Trophoblast cell (in vitro differentiated cells and primary cell): ENCODE data around the gene OR52E4.

Experiments
- DNase-seq, 2 donors: peaks; one replicate each; pipeline ENCODE4 v3.0.0-alpha.2; 2016
- H2AFZ ChIP-seq: 2 replicates; pipeline ENCODE4 v1.6.1; 2013; ENCODE audit warnings: low read length, moderate library complexity, mild to moderate bottlenecking; ENCODE audit not compliant: insufficient read depth, poor library complexity
- H2AK5ac ChIP-seq: 2 replicates; pipeline ENCODE4 v1.6.1; 2013; ENCODE audit warnings: mild to moderate bottlenecking, low read length
- H2BK120ac ChIP-seq: 2 replicates; pipeline ENCODE4 v1.6.1; 2013; ENCODE audit warnings: low read length, mild to moderate bottlenecking, moderate library complexity; ENCODE audit not compliant: insufficient read depth, poor library complexity
- H2BK12ac ChIP-seq: 2 replicates; pipeline ENCODE4 v1.6.1; 2013; ENCODE audit warnings: mild to moderate bottlenecking, low read length, moderate library complexity
- H2BK5ac ChIP-seq: 2 replicates; pipeline ENCODE4 v1.6.1; 2013; ENCODE audit warnings: low read length, low read depth, moderate library complexity, mild to moderate bottlenecking; ENCODE audit not compliant: poor library complexity
- H3K14ac ChIP-seq: 2 replicates; pipeline ENCODE4 v1.6.1; 2013; ENCODE audit warnings: mild to moderate bottlenecking, low read length
- H3K18ac ChIP-seq: 2 replicates; pipeline ENCODE4 v1.6.1; 2013; ENCODE audit warnings: mild to moderate bottlenecking, low read length
- H3K23ac ChIP-seq: 2 replicates; pipeline ENCODE4 v1.6.1; 2013; ENCODE audit warnings: low read length
- H3K27ac ChIP-seq: 2 replicates; pipeline ENCODE4 v1.5.1; 2013; ENCODE audit warnings: low read depth, mild to moderate bottlenecking, inconsistent platforms, low read length, moderate library complexity
- H3K27me3 ChIP-seq: 2 replicates; pipeline ENCODE4 v1.6.1; 2013; ENCODE audit warnings: inconsistent platforms, mild to moderate bottlenecking, low read length, moderate library complexity; ENCODE audit not compliant: insufficient read depth
- H3K36me3 ChIP-seq, 2 experiments: 1 replicate in 1 of 2; 2 replicates in 1 of 2; pipeline ENCODE4 v1.6.1; 2013; ENCODE audit warnings: low read length in 2 of 2, mild to moderate bottlenecking in 2 of 2, moderate library complexity in 1 of 2; ENCODE audit not compliant: insufficient read depth in 2 of 2, control insufficient read depth in 1 of 2
- H3K4ac ChIP-seq: 2 replicates; pipeline ENCODE4 v1.6.1; 2013; ENCODE audit warnings: low read depth, mild to moderate bottlenecking, low read length, moderate library complexity
- H3K4me1 ChIP-seq, 2 experiments: 1 replicate in 1 of 2; 2 replicates in 1 of 2; pipeline ENCODE4 v1.6.1; 2013; ENCODE audit warnings: low read length in 2 of 2, mild to moderate bottlenecking in 2 of 2, moderate library complexity in 1 of 2; ENCODE audit not compliant: insufficient read depth in 2 of 2, control insufficient read depth in 1 of 2
- H3K4me2 ChIP-seq: 2 replicates; pipeline ENCODE4 v1.6.1; 2013; ENCODE audit warnings: inconsistent platforms, mild to moderate bottlenecking, low read length, moderate library complexity
- H3K4me3 ChIP-seq: 2 replicates; pipeline ENCODE4 v1.5.1; 2013; ENCODE audit warnings: mild to moderate bottlenecking, low read depth, low read length, inconsistent platforms
- H3K79me1 ChIP-seq: one replicate; pipeline ENCODE4 v1.6.1; 2013; ENCODE audit warnings: low read length
- H3K79me2 ChIP-seq: 2 replicates; pipeline ENCODE4 v1.6.1; 2013; ENCODE audit warnings: low read length, mild to moderate bottlenecking; ENCODE audit not compliant: control insufficient read depth, insufficient read depth, poor library complexity
- H3K9ac ChIP-seq: 2 replicates; pipeline ENCODE4 v1.6.1; 2013; ENCODE audit warnings: mild to moderate bottlenecking, low read length
- H3K9me3 ChIP-seq: 2 replicates; pipeline ENCODE4 v1.6.1; 2013; ENCODE audit warnings: low read depth, mild to moderate bottlenecking, control low read depth, inconsistent platforms, low read length; ENCODE audit not compliant: insufficient read depth
- H4K12ac ChIP-seq: 2 replicates; pipeline ENCODE4 v1.6.1; 2013; ENCODE audit warnings: low read depth, mild to moderate bottlenecking, low read length, moderate library complexity
- H4K8ac ChIP-seq: 2 replicates; pipeline ENCODE4 v1.6.1; 2013; ENCODE audit warnings: low read depth, mild to moderate bottlenecking, low read length, moderate library complexity
- H4K91ac ChIP-seq: one replicate; pipeline ENCODE4 v1.6.1; 2013; ENCODE audit warnings: low read depth, mild to moderate bottlenecking, low read length, moderate library complexity
- WGBS: extraction: QIAGEN DNeasy Blood & Tissue Kit; methylation state at CpG from one replicate; pipeline ENCODE4 v1.1.7; 2013; ENCODE audit warnings: missing lambda C conversion rate; ENCODE audit not compliant: insufficient read length, insufficient coverage; ENCODE audit errors: extremely low coverage; 5-methylcytosine and 5-hydroxymethylcytosine counted together

Gene OR52E4

DNA sequence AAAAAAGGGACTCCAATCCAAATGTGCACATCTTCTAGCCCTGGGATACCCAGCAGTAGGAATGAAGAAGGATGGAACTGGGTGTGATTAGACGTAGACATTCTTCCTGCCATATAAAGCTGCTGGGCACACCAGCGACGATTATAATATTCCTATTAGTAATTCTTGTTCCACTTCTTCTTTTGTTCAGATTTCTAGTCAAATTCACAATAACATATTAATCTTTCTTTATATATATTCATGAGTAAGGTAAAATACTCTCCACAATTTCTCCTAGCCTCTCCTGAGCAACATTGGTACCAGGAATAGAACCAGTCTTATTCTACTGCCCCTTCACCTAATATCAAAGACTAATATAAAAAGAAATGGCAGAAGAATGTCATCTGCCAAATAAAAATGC is 22.8 kb upstream of the OR52E4 start, which contains the start of gene OR52E8:
OR52E8 (minus strand) TSS at position 101 of the 400 bp plus-strand sequence; CDS start at position 101, 0 bp downstream.
- no peaks in the 10 kb centered on the region for H3K9me3 ChIP-seq
- H3K79me2 ChIP-seq = no peaks in the 10 kb centered on the region
- H3K79me1 ChIP-seq = no peaks in the 10 kb centered on the region
- H3K23ac ChIP-seq = no peak within 1 kb of the TSS
- H2BK120ac ChIP-seq = no peak within 1 kb of the TSS
- H3K4me3 ChIP-seq = no peak within 1 kb of the TSS
- H3K9ac ChIP-seq = no peak within 1 kb of the TSS
- H4K91ac ChIP-seq = no peak within 1 kb of the TSS
- no peak within 1 kb of the TSS for H3K27ac ChIP-seq
- no CpG with 5 or more reads among the region's 3 CpGs for WGBS
- no peak within 1 kb of the TSS for H3K18ac ChIP-seq
- no peaks in the 10 kb centered on the region for H3K36me3 ChIP-seq
- no peak within 1 kb of the TSS for H3K14ac ChIP-seq
- no peak within 1 kb of the TSS for H2BK5ac ChIP-seq
- H3K4me2 ChIP-seq = no peak within 1 kb of the TSS
- H2AFZ ChIP-seq = no peak within 1 kb of the TSS
- H2BK12ac ChIP-seq = no peak within 1 kb of the TSS
- H2AK5ac ChIP-seq = no peak within 1 kb of the TSS
- H4K12ac ChIP-seq = no peak within 1 kb of the TSS
- H3K27me3 ChIP-seq = no peaks in the 10 kb centered on the region
- H3K4me1 ChIP-seq = no peaks in the 10 kb centered on the region
- no peak within 1 kb of the TSS for H3K4ac ChIP-seq
- H4K8ac ChIP-seq = no peak within 1 kb of the TSS
- DNase-seq = no peak

DNA sequence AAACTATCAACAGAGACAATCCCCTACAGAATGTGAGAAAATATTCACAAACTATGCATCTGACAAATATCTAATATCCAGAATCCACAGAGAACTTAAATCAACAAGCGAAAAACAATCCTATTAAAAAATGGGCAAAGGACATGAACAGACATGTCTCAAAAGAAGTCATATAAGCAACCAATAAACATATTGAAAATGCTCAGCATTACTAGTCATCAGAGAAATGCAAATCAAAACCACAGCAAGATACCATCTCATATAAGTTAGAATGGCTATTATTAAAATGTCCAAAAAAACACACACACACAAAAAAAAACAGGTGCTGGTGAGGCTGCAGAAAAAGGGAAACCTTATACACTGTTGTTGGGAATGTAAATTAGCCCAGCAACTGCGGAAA is 14.6 kb upstream of the OR52E4 start:
- no peak overlapping the region for H4K8ac ChIP-seq
- no peak overlapping the region for H4K12ac ChIP-seq
- no peak overlapping the region for H2BK12ac ChIP-seq
- no peaks in the 10 kb centered on the region for H3K79me1 ChIP-seq
- no peak overlapping the region for H3K4me3 ChIP-seq
- no peak overlapping the region for H2BK5ac ChIP-seq
- H3K4me1 ChIP-seq = no peaks in the 10 kb centered on the region
- DNase-seq = no peak
- H3K27me3 ChIP-seq = no peaks in the 10 kb centered on the region
- no peak overlapping the region for H3K4ac ChIP-seq
- no CpG with 5 or more reads among the region's 2 CpGs for WGBS
- H2AK5ac ChIP-seq = no peak overlapping the region
- no peak overlapping the region for H3K18ac ChIP-seq
- H3K4me2 ChIP-seq = no peak overlapping the region
- H3K79me2 ChIP-seq = no peaks in the 10 kb centered on the region
- no peak overlapping the region for H3K23ac ChIP-seq
- no peaks in the 10 kb centered on the region for H3K9me3 ChIP-seq
- no peak overlapping the region for H3K14ac ChIP-seq
- H3K9ac ChIP-seq = no peak overlapping the region
- no peaks in the 10 kb centered on the region for H3K36me3 ChIP-seq
- no peak overlapping the region for H2BK120ac ChIP-seq
- H3K27ac ChIP-seq = no peak overlapping the region
- H4K91ac ChIP-seq = no peak overlapping the region
- H2AFZ ChIP-seq = no peak overlapping the region

DNA sequence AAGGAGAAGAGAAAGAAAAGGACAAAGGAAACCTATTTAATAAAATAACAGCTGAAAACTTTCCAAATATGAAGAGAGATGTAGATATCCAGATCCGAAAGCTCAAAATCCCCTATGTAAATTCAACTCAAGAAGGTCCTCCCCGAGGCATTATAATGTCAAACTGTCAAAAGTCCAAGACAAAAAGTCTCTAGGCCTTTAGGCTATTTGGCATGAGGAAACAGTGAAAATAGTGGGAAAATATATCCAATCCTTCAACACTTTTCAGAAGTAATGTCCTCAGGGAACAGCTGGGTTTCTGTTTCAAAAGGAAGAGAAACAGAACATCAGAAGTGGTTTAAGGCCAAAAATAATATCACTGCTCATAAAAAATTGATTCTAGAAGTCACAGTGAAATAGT is 1.9 kb upstream of the OR52E4 start:
- H3K14ac ChIP-seq = no peak overlapping the region
- no peaks in the 10 kb centered on the region for H3K79me2 ChIP-seq
- H4K8ac ChIP-seq = no peak overlapping the region
- no peak overlapping the region for H3K4me3 ChIP-seq
- no peak overlapping the region for H3K27ac ChIP-seq
- no peak overlapping the region for H3K4me2 ChIP-seq
- H3K27me3 ChIP-seq = no peaks in the 10 kb centered on the region
- no peak overlapping the region for H3K9ac ChIP-seq
- no peaks in the 10 kb centered on the region for H3K79me1 ChIP-seq
- no peak overlapping the region for H4K12ac ChIP-seq
- H3K4ac ChIP-seq = no peak overlapping the region
- no peak for DNase-seq
- H2BK12ac ChIP-seq = no peak overlapping the region
- no peaks in the 10 kb centered on the region for H3K36me3 ChIP-seq
- H2BK120ac ChIP-seq = no peak overlapping the region
- no CpG with 5 or more reads among the region's 2 CpGs for WGBS
- H3K23ac ChIP-seq = no peak overlapping the region
- H3K9me3 ChIP-seq = no peaks in the 10 kb centered on the region
- no peak overlapping the region for H4K91ac ChIP-seq
- H2BK5ac ChIP-seq = no peak overlapping the region
- no peak overlapping the region for H2AFZ ChIP-seq
- H2AK5ac ChIP-seq = no peak overlapping the region
- H3K4me1 ChIP-seq = no peaks in the 10 kb centered on the region
- no peak overlapping the region for H3K18ac ChIP-seq

DNA sequence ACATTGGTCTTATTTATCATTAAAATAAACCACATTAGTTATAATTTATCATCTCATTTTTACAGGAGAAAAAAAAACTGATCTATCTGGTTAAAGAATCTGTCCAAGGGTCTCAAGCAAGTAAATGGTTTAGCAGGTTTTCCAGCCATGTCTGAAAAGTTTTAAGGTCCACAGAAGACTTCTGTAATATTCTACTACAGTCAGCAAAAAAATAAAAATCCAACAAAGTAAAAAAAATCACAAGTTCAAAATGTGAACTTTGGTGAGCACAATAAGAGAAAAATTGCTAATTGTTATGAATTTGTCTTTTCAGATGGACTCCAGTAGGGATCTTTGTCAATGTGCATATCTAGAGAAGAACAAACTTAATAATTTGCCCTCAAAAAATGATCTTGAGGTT is 1.3 kb downstream of the OR52E4 start:
- no peak overlapping the region for H4K12ac ChIP-seq
- H4K8ac ChIP-seq = no peak overlapping the region
- DNase-seq = no peak
- no peak overlapping the region for H2BK12ac ChIP-seq
- H3K79me1 ChIP-seq = no peaks in the 10 kb centered on the region
- H3K4me3 ChIP-seq = no peak overlapping the region
- H4K91ac ChIP-seq = no peak overlapping the region
- H3K36me3 ChIP-seq = no peaks in the 10 kb centered on the region
- H3K9ac ChIP-seq = no peak overlapping the region
- H2AK5ac ChIP-seq = no peak overlapping the region
- H3K4me2 ChIP-seq = no peak overlapping the region
- no peaks in the 10 kb centered on the region for H3K9me3 ChIP-seq
- H3K4me1 ChIP-seq = no peaks in the 10 kb centered on the region
- H3K14ac ChIP-seq = no peak overlapping the region
- H2BK5ac ChIP-seq = no peak overlapping the region
- no peaks in the 10 kb centered on the region for H3K79me2 ChIP-seq
- no peak overlapping the region for H2BK120ac ChIP-seq
- H3K4ac ChIP-seq = no peak overlapping the region
- H3K27ac ChIP-seq = no peak overlapping the region
- H3K18ac ChIP-seq = no peak overlapping the region
- H3K23ac ChIP-seq = no peak overlapping the region
- H3K27me3 ChIP-seq = no peaks in the 10 kb centered on the region
- H2AFZ ChIP-seq = no peak overlapping the region
